IMR-90 (cell line): ENCODE measurements around the gene XKR3. TPM values are rescaled to one million over a fixed set of nuclear protein-coding genes. Genes with fewer than 3 reads are reported as not detected.

Experiments used
- ATAC-seq: fragments of 200-7000 bp; cut with Tn5 transposase; 2 replicates; pipeline ENCODE4 v1.9.1; 2020; ENCODE audit warnings: low read depth, mild to moderate bottlenecking, moderate library complexity
- BruUV-seq: library from RNA; stranded (reverse); fragments of 400-500 nt; replicated peaks from 2 replicates; lab custom pipeline; 2021; lab: Mats Ljungman, UMichigan
- CTCF ChIA-PET: fragments of 300-600 bp; formaldehyde crosslinking; extraction: SDS; loops from one replicate; lab custom pipeline; 2021; ENCODE audit warnings: antibody characterized with exemption; lab: Yijun Ruan, JAX
- POLR2A ChIA-PET: fragments of 300-600 bp; sonication (Branson Sonifier 250); formaldehyde crosslinking; loops from one replicate; lab custom pipeline; 2022; ENCODE audit warnings: antibody characterized with exemption; ENCODE audit not compliant: unreplicated experiment; lab: Charles Lee
- DNase-seq: peaks from one replicate; pipeline ENCODE4 v3.0.0; 2013
- H2AFZ ChIP-seq: replicated peaks from 2 replicates; pipeline ENCODE3; 2013; ENCODE audit warnings: low read length, mild to moderate bottlenecking; ENCODE audit not compliant: poor library complexity
- H2AK5ac ChIP-seq: 2 replicates; pipeline ENCODE4 v1.6.1; 2013; ENCODE audit warnings: low read depth, low read length, inconsistent platforms
- H2AK9ac ChIP-seq: replicated peaks from 2 replicates; pipeline ENCODE3; 2013; ENCODE audit warnings: mild to moderate bottlenecking, low read depth, low read length, moderate library complexity; ENCODE audit not compliant: poor library complexity
- H2BK120ac ChIP-seq: 2 replicates; pipeline ENCODE4 v1.6.1; 2013; ENCODE audit warnings: low read depth, low read length, inconsistent platforms
- H2BK15ac ChIP-seq: 3 replicates; pipeline ENCODE4 v1.6.1; 2013; ENCODE audit warnings: low read depth, low read length, inconsistent platforms
- H2BK20ac ChIP-seq: 2 replicates; pipeline ENCODE4 v1.6.1; 2013; ENCODE audit warnings: low read depth, mild to moderate bottlenecking, inconsistent platforms, low read length, moderate library complexity
- H2BK5ac ChIP-seq: 2 replicates; pipeline ENCODE4 v1.6.1; 2013; ENCODE audit warnings: mild to moderate bottlenecking, low read depth, low read length, inconsistent platforms; ENCODE audit not compliant: poor library complexity, severe bottlenecking
- H3K14ac ChIP-seq: replicated peaks from 2 replicates; pipeline ENCODE4 v1.6.1; 2013; ENCODE audit warnings: low read depth, low read length, inconsistent platforms
- H3K18ac ChIP-seq: 2 replicates; pipeline ENCODE4 v1.6.1; 2013; ENCODE audit warnings: low read depth, low read length, control low read depth
- H3K23ac ChIP-seq: 2 replicates; pipeline ENCODE4 v1.6.1; 2013; ENCODE audit warnings: low read depth, low read length, inconsistent platforms
- H3K27ac ChIP-seq: 2 replicates; pipeline ENCODE4 v1.5.1; 2013; ENCODE audit warnings: mild to moderate bottlenecking, control low read depth, low read length; ENCODE audit not compliant: insufficient read depth
- H3K27me3 ChIP-seq: 2 replicates; pipeline ENCODE4 v1.6.1; 2013; ENCODE audit warnings: low read length; ENCODE audit not compliant: control insufficient read depth, insufficient read depth
- H3K36me3 ChIP-seq: 2 replicates; pipeline ENCODE4 v1.6.1; 2013; ENCODE audit warnings: low read length, mixed read lengths; ENCODE audit not compliant: control insufficient read depth, insufficient read depth
- H3K4ac ChIP-seq: 2 replicates; pipeline ENCODE4 v1.6.1; 2013; ENCODE audit warnings: low read depth, low read length, inconsistent platforms
- H3K4me1 ChIP-seq: 2 replicates; pipeline ENCODE4 v1.6.1; 2013; ENCODE audit warnings: low read length, mixed read lengths; ENCODE audit not compliant: control insufficient read depth, insufficient read depth
- H3K4me2 ChIP-seq: 2 replicates; pipeline ENCODE4 v1.6.1; 2013; ENCODE audit warnings: low read depth, mild to moderate bottlenecking, control low read depth, low read length, moderate library complexity
- H3K4me3 ChIP-seq: 2 replicates; pipeline ENCODE4 v1.5.1; 2013; ENCODE audit warnings: low read depth, mild to moderate bottlenecking, control low read depth, low read length, moderate library complexity; ENCODE audit not compliant: insufficient read depth
- H3K56ac ChIP-seq: 2 replicates; pipeline ENCODE4 v1.6.1; 2013; ENCODE audit warnings: low read length, inconsistent platforms; ENCODE audit not compliant: insufficient read depth; ENCODE audit errors: extremely low read depth
- H3K79me1 ChIP-seq, 2 experiments: 2 replicates each; pipeline ENCODE4 v1.6.1; 2013; ENCODE audit warnings: low read length in 2 of 2, inconsistent platforms in 1 of 2, low read depth in 1 of 2
- H3K9ac ChIP-seq: 2 replicates; pipeline ENCODE4 v1.6.1; 2013; ENCODE audit warnings: low read depth, low read length, control low read depth
- H3K9me1 ChIP-seq: 2 replicates; pipeline ENCODE4 v1.6.1; 2013; ENCODE audit warnings: low read length, inconsistent platforms; ENCODE audit not compliant: insufficient read depth
- H3K9me3 ChIP-seq: 2 replicates; pipeline ENCODE4 v1.6.1; 2013; ENCODE audit warnings: low read length; ENCODE audit not compliant: control insufficient read depth, insufficient read depth
- H4K20me1 ChIP-seq: 2 replicates; pipeline ENCODE4 v1.6.1; 2013; ENCODE audit warnings: low read length, inconsistent platforms; ENCODE audit not compliant: insufficient read depth
- H4K5ac ChIP-seq: 2 replicates; pipeline ENCODE4 v1.6.1; 2013; ENCODE audit warnings: mild to moderate bottlenecking, low read depth, low read length, control low read depth
- H4K8ac ChIP-seq, 2 experiments: 2 replicates each; pipeline ENCODE4 v1.6.1; 2013; ENCODE audit warnings: low read depth in 2 of 2, low read length in 2 of 2, control low read depth in 1 of 2, inconsistent platforms in 1 of 2
- H4K91ac ChIP-seq: 2 replicates; pipeline ENCODE4 v1.6.1; 2013; ENCODE audit warnings: low read depth, low read length, inconsistent platforms; ENCODE audit not compliant: insufficient read depth
- BHLHE40 ChIP-seq: fragments of 150-350 bp; IDR thresholded peaks from 2 replicates; pipeline ENCODE4 v1.6.1; 2016; ENCODE audit warnings: mild to moderate bottlenecking, low read depth, low read length
- CEBPB ChIP-seq: IDR thresholded peaks from 2 replicates; pipeline ENCODE4 v1.6.1; 2012; ENCODE audit warnings: low read depth, low read length, improper control_type of control experiment
- CHD1 ChIP-seq: IDR thresholded peaks from 2 replicates; pipeline ENCODE4 v1.6.1; 2012; ENCODE audit warnings: low read depth, low read length, improper control_type of control experiment
- CTCF ChIP-seq: conservative IDR thresholded peaks from 2 replicates; pipeline ENCODE4 v1.5.1; 2012; ENCODE audit warnings: mild to moderate bottlenecking, low read depth, low read length, improper control_type of control experiment
- ELK1 ChIP-seq: fragments of 150-350 bp; IDR thresholded peaks from 2 replicates; pipeline ENCODE4 v1.6.1; 2016; ENCODE audit warnings: low read depth, mild to moderate bottlenecking, low read length, moderate library complexity, borderline replicate concordance
- FOS ChIP-seq: fragments of 150-350 bp; IDR thresholded peaks from 2 replicates; pipeline ENCODE4 v1.6.1; 2016; ENCODE audit warnings: low read depth, low read length
- MAFK ChIP-seq: IDR thresholded peaks from 2 replicates; pipeline ENCODE4 v1.6.1; 2012; ENCODE audit warnings: low read depth, low read length, improper control_type of control experiment
- MAZ ChIP-seq: IDR thresholded peaks from 2 replicates; pipeline ENCODE4 v1.6.1; 2012; ENCODE audit warnings: low read depth, mild to moderate bottlenecking, low read length, improper control_type of control experiment, moderate library complexity, borderline replicate concordance
- MXI1 ChIP-seq: IDR thresholded peaks from 2 replicates; pipeline ENCODE4 v1.6.1; 2012; ENCODE audit warnings: low read depth, mild to moderate bottlenecking, low read length, moderate library complexity, borderline replicate concordance
- NFE2L2 ChIP-seq: fragments of 150-350 bp; IDR thresholded peaks from 2 replicates; pipeline ENCODE4 v1.6.1; 2016; ENCODE audit warnings: low read depth, mild to moderate bottlenecking, low read length
- POLR2A ChIP-seq: IDR thresholded peaks from 2 replicates; pipeline ENCODE4 v1.6.1; 2012; ENCODE audit warnings: mild to moderate bottlenecking, low read depth, low read length
- RAD21 ChIP-seq: IDR thresholded peaks from 2 replicates; pipeline ENCODE4 v1.6.1; 2012; ENCODE audit warnings: low read length, improper control_type of control experiment
- RCOR1 ChIP-seq: IDR thresholded peaks from 2 replicates; pipeline ENCODE4 v1.6.1; 2012; ENCODE audit warnings: mild to moderate bottlenecking, low read length, improper control_type of control experiment; ENCODE audit not compliant: insufficient replicate concordance
- RFX5 ChIP-seq: IDR thresholded peaks from 2 replicates; pipeline ENCODE4 v1.8.0; 2012; ENCODE audit warnings: low read depth, mild to moderate bottlenecking, low read length, moderate library complexity
- SMC3 ChIP-seq: fragments of 150-350 bp; IDR thresholded peaks from 2 replicates; pipeline ENCODE4 v1.6.1; 2016; ENCODE audit warnings: low read depth, mild to moderate bottlenecking, antibody characterized with exemption, low read length, moderate library complexity
- USF2 ChIP-seq: fragments of 150-350 bp; IDR thresholded peaks from 2 replicates; pipeline ENCODE4 v1.6.1; 2017; ENCODE audit warnings: mild to moderate bottlenecking, antibody characterized with exemption, low read length, low read depth
- WGBS, 2 experiments: methylation state at CpG; one replicate each; pipeline versions ENCODE4 v1.1.5 to v1.1.7; 2013; ENCODE audit warnings: missing lambda C conversion rate in 2 of 2; ENCODE audit not compliant: insufficient read length in 1 of 2; ENCODE audit errors: extremely low coverage in 2 of 2; 5-methylcytosine and 5-hydroxymethylcytosine counted together
- dilution Hi-C: fragments of 300-500 bp; cut with HindIII; formaldehyde crosslinking; loops from one replicate; pipeline ENCODE4 v1.14.3; 2018; ENCODE audit warnings: low sequenced_read_pairs; ENCODE audit not compliant: unreplicated experiment
- in situ Hi-C: fragments of 300-500 bp; cut with MboI; formaldehyde crosslinking; loops from 3 replicates; pipeline ENCODE4 v1.14.3; 2019; ENCODE audit warnings: low sequenced_read_pairs, inconsistent platforms, mixed read lengths
- intact Hi-C: fragments of 100-400 bp; cut with micrococcal nuclease; formaldehyde crosslinking; loops from 2 replicates; pipeline ENCODE4 v1.10.0; 2022
- polyA plus RNA-seq, 3 experiments: library from polyadenylated mRNA; depleted of rRNA; stranded (reverse); fragments of >200 nt; gene quantifications; 2 replicates each; pipeline ENCODE4 v1.2.3, GENCODE V29; 2012; ENCODE audit warnings: low replicate concordance in 1 of 3
- total RNA-seq: library from RNA; depleted of rRNA; stranded (reverse); fragments of >200 nt; gene quantifications from 2 replicates; pipeline ENCODE4 v1.2.3, GENCODE V29; 2012

XKR3 gene
- total and polyA plus RNA-seq, 2 of the 4 experiments (the other 2 are of a cell fraction), result not detected

DNA sequence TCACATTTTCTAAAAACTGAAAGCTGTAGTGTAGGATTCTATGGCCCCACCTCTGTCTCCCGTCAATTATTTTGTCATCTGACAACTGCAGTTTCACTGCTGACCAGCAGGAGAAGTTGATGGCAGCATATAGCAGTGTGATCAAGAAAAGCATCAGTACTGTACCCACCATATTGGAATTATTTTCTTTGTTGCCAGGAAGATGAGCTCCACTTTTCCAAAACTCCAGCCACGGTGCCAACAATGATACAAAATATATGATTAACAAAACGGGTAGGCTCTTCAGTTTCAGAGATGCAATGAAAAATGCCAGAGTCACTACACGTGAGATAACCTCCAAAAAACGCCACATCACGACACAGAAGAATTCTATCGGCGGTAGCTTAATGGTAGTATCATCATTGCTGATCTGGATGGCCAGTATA lies 41.3 kb downstream of the XKR3 start:
- no peaks in the 10 kb centered on the region for H3K79me1 ChIP-seq
- no peak overlapping the region for H2BK15ac ChIP-seq
- no peak overlapping the region for H2BK20ac ChIP-seq
- no peak overlapping the region for H3K23ac ChIP-seq
- H2AK5ac ChIP-seq, result no peak overlapping the region
- H2AFZ ChIP-seq, result no peak overlapping the region
- no peaks in the 10 kb centered on the region for H3K36me3 ChIP-seq
- no peak overlapping the region for H2BK120ac ChIP-seq
- no peak for TF ChIP-seq ELK1
- TF ChIP-seq MAFK, result no peak
- no peak for TF ChIP-seq MAZ
- no peak for TF ChIP-seq CHD1
- TF ChIP-seq RAD21, result no peak
- TF ChIP-seq CEBPB, result no peak
- no peak for TF ChIP-seq FOS
- TF ChIP-seq SMC3, result no peak
- no peak for TF ChIP-seq CTCF
- TF ChIP-seq RFX5, result no peak
- TF ChIP-seq MXI1, result no peak
- no peak for TF ChIP-seq RCOR1
- TF ChIP-seq POLR2A, result no peak
- no peak for TF ChIP-seq NFE2L2
- no peak for TF ChIP-seq BHLHE40
- TF ChIP-seq USF2, result no peak
- H3K9me3 ChIP-seq, result peaks cover 20% of the 10 kb centered on the region
- H3K56ac ChIP-seq, result no peak overlapping the region
- in situ Hi-C loops, result no loop called here
- H2AK9ac ChIP-seq, result no peak overlapping the region
- no peak overlapping the region for H3K9ac ChIP-seq
- no peak overlapping the region for H3K14ac ChIP-seq
- 50% methylated on average over 1 of the region's 8 CpGs; no CpG with 5 or more reads in 1 of the 2 experiments for WGBS, 2 experiments
- H4K20me1 ChIP-seq, result no peaks in the 10 kb centered on the region
- intact Hi-C loops, result no loop called here
- H3K27ac ChIP-seq, result no peak overlapping the region
- H4K5ac ChIP-seq, result no peak overlapping the region
- H3K4me3 ChIP-seq, result no peak overlapping the region
- H3K27me3 ChIP-seq, result no peaks in the 10 kb centered on the region
- no peaks in the 10 kb centered on the region for H3K9me1 ChIP-seq
- no peak overlapping the region for H4K91ac ChIP-seq
- no peaks in the 10 kb centered on the region for H3K4me1 ChIP-seq
- no peak overlapping the region for H3K4me2 ChIP-seq
- POLR2A ChIA-PET, result no interaction called here
- CTCF ChIA-PET, result no interaction called here
- ATAC-seq (no peak), DNase-seq (no peak)
- no peak overlapping the region for H4K8ac ChIP-seq
- H2BK5ac ChIP-seq, result no peak overlapping the region
- no peak overlapping the region for H3K4ac ChIP-seq
- no peak overlapping the region for H3K18ac ChIP-seq
- dilution Hi-C loops, result no loop called here
- no TSS peak for BruUV-seq
